Heart left ventricle (tissue), 16 donors: Measurements from ENCODE around the gene CD2AP. TPM values are rescaled to one million over a fixed set of nuclear protein-coding genes. Genes with fewer than 3 reads are reported as not detected.

Experiments
- ATAC-seq, 4 donors: fragments of 200-7000 bp; cut with Tn5 transposase; one replicate each; pipeline ENCODE4 v1.9.1; 2020 to 2022; ENCODE audit warnings: moderate library complexity in 4 of 4, mild to moderate bottlenecking in 3 of 4, moderate number of reproducible peaks in 1 of 4
- DNase-seq, 5 donors: peaks; one replicate each; pipeline ENCODE4 v3.0.0-alpha.2; 2020
- H3K27ac ChIP-seq, 12 donors: fragments of 200-600 bp; sonication (generic) in 4 of 12; one replicate each; pipeline versions ENCODE4 v1.5.0 to v1.8.0; 2016 to 2022; ENCODE audit warnings: mild to moderate bottlenecking in 2 of 12
- H3K27me3 ChIP-seq, 9 donors: fragments of 200-600 bp; sonication (generic) in 2 of 9; one replicate each; pipeline versions ENCODE4 v1.5.1 to v1.8.0; 2016 to 2022; ENCODE audit warnings: mild to moderate bottlenecking in 3 of 9
- H3K36me3 ChIP-seq, 9 donors: fragments of 200-600 bp; sonication (generic) in 2 of 9; one replicate each; pipeline versions ENCODE4 v1.5.0 to v1.8.0; 2018 to 2022; ENCODE audit warnings: mild to moderate bottlenecking in 2 of 9
- H3K4me1 ChIP-seq, 12 donors: fragments of 200-600 bp; sonication (generic) in 4 of 12; one replicate each; pipeline versions ENCODE4 v1.5.0 to v1.8.0; 2016 to 2022; ENCODE audit warnings: mild to moderate bottlenecking in 3 of 12
- H3K4me3 ChIP-seq, 12 donors: fragments of 200-600 bp; sonication (generic) in 4 of 12; one replicate each; pipeline versions ENCODE4 v1.5.0 to v1.8.0; 2017 to 2022; ENCODE audit warnings: mild to moderate bottlenecking in 9 of 12, moderate library complexity in 4 of 12
- H3K9me3 ChIP-seq, 12 donors: fragments of 200-600 bp; sonication (generic) in 4 of 12; one replicate each; pipeline versions ENCODE4 v1.5.0 to v1.8.0; 2016 to 2022; ENCODE audit warnings: mild to moderate bottlenecking in 1 of 12
- CTCF ChIP-seq, 12 donors: fragments of 200-600 bp; sonication (generic) in 4 of 12; IDR thresholded peaks; one replicate each; pipeline versions ENCODE4 v1.5.0 to v1.8.0; 2018 to 2022; ENCODE audit warnings: antibody characterized with exemption in 12 of 12, mild to moderate bottlenecking in 5 of 12
- POLR2A ChIP-seq, 2 donors: fragments of 450-650 bp; IDR thresholded peaks; one replicate each; pipeline ENCODE4 v1.6.1; 2017; ENCODE audit warnings: antibody characterized with exemption in 2 of 2, mild to moderate bottlenecking in 2 of 2, moderate library complexity in 2 of 2
- WGBS, 4 donors: extraction: QIAGEN DNeasy Blood & Tissue Kit in 2 of 4; methylation state at CpG; one replicate each; pipeline versions ENCODE4 v1.1.5 to v1.1.7; 2013 to 2018; 5-methylcytosine and 5-hydroxymethylcytosine counted together
- intact Hi-C, 10 donors: fragments of 100-400 bp; cut with DNase I; formaldehyde crosslinking; loops; one replicate each; pipeline versions ENCODE4 v1.11.1 to v1.14.2; 2022
- long read RNA-seq, 3 donors: library from polyadenylated mRNA; unstranded; transcript quantifications; one replicate each; pipeline ENCODE4 v2.0.0, GENCODE V29; 2020 to 2021
- polyA plus RNA-seq, 2 donors: library from polyadenylated mRNA; stranded (reverse); fragments of 200-250 nt; gene quantifications; one replicate each; pipeline ENCODE4 v1.2.3, GENCODE V29; 2013
- total RNA-seq, 9 donors: library from RNA; depleted of rRNA in 2 of 9; stranded (reverse); fragments of >200 nt in 2 of 9; fragmentation: NEBNext Ultra II Directional in 3 of 9; extraction: Animal tissue kit (Norgen Biotek cat#: 25700) in 3 of 9; gene quantifications; one replicate each; pipeline versions ENCODE4 v1.1.0 to v1.2.4, GENCODE V29; 2016 to 2023
- donor health status: ischemic (EF 13 %, LVEDD 7.1; RV severe dilation, severe dysfunction).
- donor health status: healthy with polysubstance abuse.
- donor health status: DM: no; HTN: yes; CAD: no.
- donor health status: DM: no; HTN: no; CAD: no.
- donor health status: ischemic (EF 25% LVEDD 6.9; RV normal size, moderate dysfunction).
- donor health status: ischemic (EF 25% LVEDD 5.7; RV mildly dilated, moderate dysfunction).
- donor health status: healthy.
- donor health status: DM: yes; HTN: yes; CAD: no.
- donor health status: ischemic (EF 35%, LVEDD 5.7; RV mildly dilated, moderate dysfunction).
- donor health status: nonischemic (EF 11% LVEDD 7.7; RV severe dilation, severe dysfunction).
- donor health status: DM: yes; HTN: yes; CAD: no.
- donor health status: PGD.
- donor health status: ischemic (EF 29% LVEDD 5.4; RV normal size, mild dysfunction).
- donor health status: nonischemic (EF 23%, LVEDD 6.1; RV moderate dilation, normal function).

The CD2AP gene
- total RNA-seq (10 to 100 TPM in 8 of 9 donors, 1 to 10 TPM in 1; 9.7 to 18.0 (median 13.7) TPM), polyA plus RNA-seq (10 to 100 TPM in 1 of 2 donors, 1 to 10 TPM in 1; 6.4 to 10.5 TPM)
- long read RNA-seq, donor 1, full-length matches to known transcripts, result 8 of 15 reads
- long read RNA-seq, donor 1, partial matches to known transcripts, result 4 of 15 reads
- long read RNA-seq, donor 1, other reads (novel, unspliced or antisense), result 3 of 15 reads
- long read RNA-seq, donor 2, full-length matches to known transcripts, result 4 of 10 reads
- long read RNA-seq, donor 2, partial matches to known transcripts, result 6 of 10 reads
- long read RNA-seq, donor 2, other reads (novel, unspliced or antisense), result 0 of 10 reads
- long read RNA-seq, donor 3, full-length matches to known transcripts, result 4 of 14 reads
- long read RNA-seq, donor 3, partial matches to known transcripts, result 7 of 14 reads
- long read RNA-seq, donor 3, other reads (novel, unspliced or antisense), result 3 of 14 reads

GRCh38 chr6:47477497-47478232 is at the start of gene CD2AP:
TSS of gene CD2AP (plus strand) at chr6:47477789. CDS start at chr6:47478245, 456 bp downstream.
- peak; percentile 86 to 97 (median 95) for ATAC-seq
- Histone ChIP-seq H3K27me3 (no peaks in the 10 kb centered on the region), H3K4me1 (peaks cover 0 to 31% (median 16%) of the 10 kb centered on the region in 12 donors), H3K27ac (peak within 1 kb of the TSS; percentile 87 to 98 (median 94)), H3K9me3 (no peaks in the 10 kb centered on the region), H3K36me3 (no peaks in the 10 kb centered on the region), H3K4me3 (peak within 1 kb of the TSS; percentile 66 to 95 (median 86))
- 0 to 3% (median 1%) methylated on average over 6 to 83 of the region's 83 CpGs for WGBS, 4 donors
- peak; percentile 85 to 92 (median 88) for DNase-seq
- TF ChIP-seq CTCF (IDR thresholded peaks at IDR 0.05), result peak in 6 of 12 donors; percentile 15 to 41 (median 29)
- TF ChIP-seq POLR2A (IDR thresholded peaks at IDR 0.05), result peak in 1 of 2 donors; percentile 62
- intact Hi-C loops, result loop anchor here in 7 of 10 donors (2.0 to 10.0 kb wide), 7 partner anchors 55 to 130 kb away; no protein-coding TSS in a partner anchor

- DNase-seq (no peak), ATAC-seq (no peak)
- no peaks in the 10 kb centered on the region for H3K27me3 ChIP-seq
- H3K9me3 ChIP-seq, result peaks cover 0 to 26% (median 12%) of the 10 kb centered on the region in 12 donors
- no peak overlapping the region for H3K4me3 ChIP-seq
- H3K36me3 ChIP-seq, result no peaks in the 10 kb centered on the region
- TF ChIP-seq POLR2A (IDR thresholded peaks at IDR 0.05), result no peak
- no peak for TF ChIP-seq CTCF (IDR thresholded peaks at IDR 0.05)
- no peaks in the 10 kb centered on the region for H3K4me1 ChIP-seq
- 59 to 84% (median 66%) methylated on average over 2 of the region's 2 CpGs for WGBS, 4 donors
- no peak overlapping the region for H3K27ac ChIP-seq
- intact Hi-C loops, result no loop called here
Observed at GRCh38 chr6:47428288-47428687, 49.3 kb upstream of the CD2AP start.

GRCh38 chr6:47428746-47429664 is 48.6 kb upstream of the CD2AP start:
- no peaks in the 10 kb centered on the region for H3K36me3 ChIP-seq
- ATAC-seq (no peak), DNase-seq (no peak)
- peaks cover 0 to 26% (median 12%) of the 10 kb centered on the region in 12 donors for H3K9me3 ChIP-seq
- no peaks in the 10 kb centered on the region for H3K27me3 ChIP-seq
- no peak for TF ChIP-seq POLR2A (IDR thresholded peaks at IDR 0.05)
- no peak for TF ChIP-seq CTCF (IDR thresholded peaks at IDR 0.05)
- 60 to 79% (median 69%) methylated on average over 2 of the region's 2 CpGs for WGBS, 4 donors
- intact Hi-C loops, result no loop called here
- no peak overlapping the region for H3K4me3 ChIP-seq
- H3K4me1 ChIP-seq, result no peaks in the 10 kb centered on the region
- H3K27ac ChIP-seq, result no peak overlapping the region
